D721Med (cell line): ENCODE results near the gene LIN52.
A peak's percentile ranks its signal among the peaks of the same experiment; 100 is the strongest.
"Not testable (repeated sequence)": the region's sequence is repeated elsewhere in the genome, so short reads cannot be mapped to it uniquely, and the experiment has no call there.

Source experiments
- DNase-seq: peaks from one replicate; pipeline ENCODE4 v3.0.0; 2011; ENCODE audit warnings: low spot score; ENCODE audit not compliant: insufficient read length
- FAIRE-seq: peaks from 2 replicates; lab custom pipeline; 2011; peaks lifted over from hg19 to GRCh38; lab: Jason Lieb, UNC
- CTCF ChIP-seq: IDR thresholded peaks from 2 replicates; pipeline ENCODE4 v1.5.1; 2012; ENCODE audit warnings: mild to moderate bottlenecking, control low read depth; ENCODE audit not compliant: insufficient read depth; ENCODE audit errors: missing control alignments

The LIN52 gene

GRCh38 chr14:74089251-74090020, 4.7 kb downstream of the LIN52 start:
- no peak for FAIRE-seq
- no peak for DNase-seq
- no peak for TF ChIP-seq CTCF

DNA sequence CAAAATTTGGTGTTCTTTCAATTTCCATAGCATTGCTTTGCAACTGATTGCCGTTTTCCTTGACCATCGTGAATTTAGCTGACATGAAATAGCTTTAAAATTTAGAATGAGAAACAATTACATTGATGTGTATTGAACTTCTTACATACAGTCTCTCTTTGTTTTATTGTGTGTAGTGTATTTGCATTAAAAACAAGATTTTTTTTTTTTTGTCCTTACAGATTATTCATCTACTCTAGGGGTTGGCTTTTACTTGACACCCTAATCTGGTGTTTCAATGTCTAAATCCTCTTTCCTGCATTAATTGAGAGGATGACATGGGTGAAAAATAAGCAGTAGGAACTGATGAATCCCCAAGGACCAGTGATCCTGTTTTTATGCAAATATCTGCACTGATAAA, 20.6 kb downstream of the LIN52 start:
- FAIRE-seq = peak; percentile 48
- no peak for TF ChIP-seq CTCF
- DNase-seq = no peak

DNA sequence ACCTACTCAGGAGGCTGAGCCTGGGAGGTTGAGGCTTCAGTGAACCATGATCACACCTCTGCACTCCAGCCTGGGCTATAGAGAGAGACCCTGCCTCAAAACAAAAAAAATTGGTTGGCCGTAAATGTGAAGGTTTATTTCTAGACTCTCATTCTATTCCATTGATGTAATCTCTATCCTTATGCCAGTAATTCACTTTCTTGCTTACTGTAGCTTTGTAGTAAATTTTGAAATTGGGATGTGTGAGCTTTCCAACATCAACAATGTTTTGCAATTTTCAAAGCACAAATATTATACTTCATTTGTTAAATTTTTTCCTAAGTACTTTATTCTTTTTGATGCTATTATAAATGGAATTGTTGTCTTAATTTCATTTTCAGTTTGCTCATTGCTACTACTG, 24.6 kb downstream of the LIN52 start:
- TF ChIP-seq CTCF = no peak
- FAIRE-seq (no peak), DNase-seq (no peak)

DNA sequence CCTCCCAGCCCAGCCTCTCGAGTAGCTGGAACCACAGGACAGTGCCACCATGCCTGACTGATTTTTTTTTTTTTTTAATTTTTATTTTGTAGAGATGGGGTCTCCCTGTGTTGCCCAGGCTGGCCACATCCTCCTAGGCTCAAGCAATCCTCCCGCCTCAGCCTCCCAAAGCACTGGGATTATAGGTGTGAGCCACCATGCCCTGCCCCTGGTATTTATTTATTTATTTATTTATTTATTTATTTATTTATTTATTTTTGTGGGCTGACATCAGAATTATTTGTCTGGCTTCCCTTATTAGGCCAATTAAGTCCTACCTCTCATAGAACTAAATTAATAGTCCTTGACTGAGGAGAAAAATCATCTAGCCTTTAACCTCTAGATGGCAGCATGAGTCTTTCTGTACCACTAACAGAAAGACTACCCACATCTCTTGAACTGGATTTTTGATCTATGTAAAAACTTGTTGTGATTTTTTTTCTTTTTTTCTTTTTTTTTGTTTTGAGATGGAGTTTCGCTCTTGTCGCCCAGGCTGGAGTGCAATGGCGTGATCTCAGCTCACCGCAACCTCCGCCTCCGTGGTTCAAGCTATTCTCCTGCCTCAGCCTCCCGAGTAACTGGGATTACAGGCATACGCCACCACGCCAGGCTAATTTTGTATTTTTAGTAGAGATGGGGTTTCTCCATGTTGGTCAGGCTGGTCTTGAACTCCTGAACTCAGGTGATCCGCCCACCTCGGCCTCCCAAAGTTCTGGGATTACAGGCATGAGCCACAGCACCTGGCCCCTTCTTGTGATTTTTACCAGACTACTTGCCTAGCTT, 26.9 kb downstream of the LIN52 start:
- not testable (repeated sequence) for DNase-seq
- FAIRE-seq = peak; percentile 81
- peak; percentile 80 for TF ChIP-seq CTCF

DNA sequence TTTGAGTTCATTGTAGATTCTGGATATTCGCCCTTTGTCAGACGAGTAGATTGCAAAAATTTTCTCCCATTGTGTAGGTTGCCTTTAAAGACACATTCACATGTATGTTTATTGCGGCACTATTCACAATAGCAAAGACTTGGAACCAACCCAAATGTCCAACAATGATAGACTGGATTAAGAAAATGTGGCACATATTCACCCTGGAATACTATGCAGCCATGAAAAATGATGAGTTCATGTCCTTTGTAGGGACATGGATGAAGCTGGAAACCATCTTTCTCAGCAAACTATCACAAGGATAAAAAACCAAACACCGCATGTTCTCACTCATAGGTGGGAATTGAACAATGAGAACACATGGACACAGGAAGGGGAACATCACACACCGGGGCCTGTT, 40.7 kb downstream of the LIN52 start:
- not testable (repeated sequence) for DNase-seq, FAIRE-seq

DNA sequence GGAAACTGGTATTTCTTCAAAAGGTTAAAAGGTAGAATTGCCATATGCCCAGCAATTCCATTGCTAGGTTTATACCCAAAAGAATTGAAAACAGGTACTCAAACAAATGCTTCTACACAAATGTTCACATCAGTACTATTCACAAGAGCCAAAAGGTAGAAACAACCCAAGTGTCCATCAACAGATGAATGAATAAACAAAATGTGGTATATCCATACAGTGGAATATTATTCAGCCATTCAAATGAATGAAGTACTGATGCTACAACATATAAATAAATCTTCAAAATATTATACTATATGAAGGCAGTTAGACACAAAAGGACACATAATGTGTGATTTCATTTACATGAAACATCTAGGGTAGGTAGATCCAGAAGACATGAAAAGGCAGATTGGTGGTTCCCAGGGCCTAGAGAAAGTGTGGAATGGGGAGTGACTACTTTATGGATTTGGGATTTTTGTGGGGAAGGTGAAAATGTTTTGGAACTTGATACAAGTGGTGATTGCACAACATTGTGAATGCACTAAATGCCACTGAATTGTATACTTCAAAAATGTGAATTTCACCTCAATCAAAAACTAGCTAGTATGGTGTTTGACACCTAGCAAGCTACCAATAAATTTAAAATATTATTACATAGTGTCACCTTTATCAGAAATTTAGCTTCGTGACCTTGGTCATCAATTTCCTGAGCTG, 41.7 kb downstream of the LIN52 start:
- no peak for DNase-seq
- TF ChIP-seq CTCF = no peak
- no peak for FAIRE-seq

DNA sequence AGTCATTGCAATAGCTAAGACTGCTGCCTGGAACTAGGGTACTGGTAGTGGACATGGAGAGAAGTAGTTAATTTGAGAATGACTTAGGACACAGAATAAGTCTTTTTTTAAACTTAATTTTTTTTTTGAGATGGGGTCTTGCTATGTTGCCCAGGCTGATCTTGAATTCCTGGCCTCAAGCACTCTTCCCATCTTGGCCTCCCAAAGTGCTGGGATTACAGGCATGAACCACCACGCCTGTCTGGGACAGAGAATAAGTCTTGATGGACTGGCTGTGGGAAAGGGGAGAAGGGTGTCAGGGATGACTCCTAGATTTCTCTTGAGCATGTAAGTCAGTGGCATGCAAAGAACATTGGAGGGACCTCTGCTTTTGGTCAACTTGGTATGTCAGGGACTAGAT, 42.9 kb downstream of the LIN52 start:
- DNase-seq (no peak), FAIRE-seq (no peak)
- no peak for TF ChIP-seq CTCF
